Sigmoid colon (tissue), 4 donors: ENCODE measurements around the gene ACY1.

Source experiments
- POLR2A ChIP-seq, 2 donors: fragments of 450-650 bp; IDR thresholded peaks; one replicate each; pipeline ENCODE4 v1.6.1; 2016; ENCODE audit warnings: antibody characterized with exemption in 2 of 2, mild to moderate bottlenecking in 2 of 2, moderate library complexity in 2 of 2
- POLR2AphosphoS5 ChIP-seq, 4 donors: sonication (generic); formaldehyde crosslinking; IDR thresholded peaks; one replicate each; pipeline ENCODE4 v1.6.1; 2017; ENCODE audit warnings: antibody characterized with exemption in 4 of 4
- TF ChIP-seq, protein P1 (sequence below), 4 experiments: fragments of 450-650 bp in 3 of 4; fragments of 200-600 bp in 1 of 4; IDR thresholded peaks; one replicate each; pipeline ENCODE4 v1.5.1; 2016 to 2019; ENCODE audit warnings: antibody characterized with exemption in 4 of 4, mild to moderate bottlenecking in 3 of 4, moderate library complexity in 2 of 4

DNA sequence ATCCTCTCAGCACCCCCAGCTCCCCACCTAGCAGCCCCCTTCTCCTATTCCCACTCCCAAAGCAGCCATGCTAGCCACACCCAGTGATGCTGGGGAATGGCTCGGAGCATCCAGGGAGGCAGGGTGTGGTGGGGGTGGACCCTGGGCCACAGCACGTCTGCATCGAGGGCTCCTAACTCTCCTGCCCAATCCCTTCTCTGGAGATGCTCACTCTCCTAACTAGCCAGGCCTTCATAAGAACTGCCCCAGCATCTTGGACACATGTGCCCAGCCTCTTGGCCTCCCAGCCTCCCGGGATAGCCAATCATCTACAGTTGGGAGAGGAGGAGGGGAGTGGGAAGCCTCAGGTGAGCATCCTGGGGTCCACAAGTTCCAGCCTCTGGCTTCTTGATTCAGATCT is 18.8 kb upstream of the ACY1 start:
- no peak for TF ChIP-seq POLR2A (IDR thresholded peaks at IDR 0.05)
- TF ChIP-seq, protein P1, sequence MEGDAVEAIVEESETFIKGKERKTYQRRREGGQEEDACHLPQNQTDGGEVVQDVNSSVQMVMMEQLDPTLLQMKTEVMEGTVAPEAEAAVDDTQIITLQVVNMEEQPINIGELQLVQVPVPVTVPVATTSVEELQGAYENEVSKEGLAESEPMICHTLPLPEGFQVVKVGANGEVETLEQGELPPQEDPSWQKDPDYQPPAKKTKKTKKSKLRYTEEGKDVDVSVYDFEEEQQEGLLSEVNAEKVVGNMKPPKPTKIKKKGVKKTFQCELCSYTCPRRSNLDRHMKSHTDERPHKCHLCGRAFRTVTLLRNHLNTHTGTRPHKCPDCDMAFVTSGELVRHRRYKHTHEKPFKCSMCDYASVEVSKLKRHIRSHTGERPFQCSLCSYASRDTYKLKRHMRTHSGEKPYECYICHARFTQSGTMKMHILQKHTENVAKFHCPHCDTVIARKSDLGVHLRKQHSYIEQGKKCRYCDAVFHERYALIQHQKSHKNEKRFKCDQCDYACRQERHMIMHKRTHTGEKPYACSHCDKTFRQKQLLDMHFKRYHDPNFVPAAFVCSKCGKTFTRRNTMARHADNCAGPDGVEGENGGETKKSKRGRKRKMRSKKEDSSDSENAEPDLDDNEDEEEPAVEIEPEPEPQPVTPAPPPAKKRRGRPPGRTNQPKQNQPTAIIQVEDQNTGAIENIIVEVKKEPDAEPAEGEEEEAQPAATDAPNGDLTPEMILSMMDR (IDR thresholded peaks at IDR 0.05) = no peak
- TF ChIP-seq POLR2AphosphoS5 (IDR thresholded peaks at IDR 0.05) = no peak
